ENCODE measurements around the gene SLC25A13.

The SLC25A13 gene

GRCh38 chr7:96253441-96253840 lies 68.5 kb downstream of the SLC25A13 start:
- no peak overlapping the region for H3K4me3 ChIP-seq (ENCODE audit: low read depth, low read length)
- TF ChIP-seq CTCF (IDR thresholded peaks at IDR 0.05; ENCODE audit: low read depth, low read length): no peak

GRCh38 chr7:96250776-96251361 lies 71.0 kb downstream of the SLC25A13 start:
- no peak overlapping the region for H3K4me3 ChIP-seq (ENCODE audit: low read depth, low read length)
- TF ChIP-seq CTCF (IDR thresholded peaks at IDR 0.05; ENCODE audit: low read depth, low read length): no peak

GRCh38 chr7:96248405-96248804 lies 73.5 kb downstream of the SLC25A13 start:
- H3K4me3 ChIP-seq (ENCODE audit: low read depth, low read length): no peak overlapping the region
- no peak for TF ChIP-seq CTCF (IDR thresholded peaks at IDR 0.05; ENCODE audit: low read depth, low read length)

GRCh38 chr7:96246919-96247318 lies 75.0 kb downstream of the SLC25A13 start:
- H3K4me3 ChIP-seq (ENCODE audit: low read depth, low read length): no peak overlapping the region
- TF ChIP-seq CTCF (IDR thresholded peaks at IDR 0.05; ENCODE audit: low read depth, low read length): no peak

GRCh38 chr7:96244992-96245292 lies 77.0 kb downstream of the SLC25A13 start:
- no peak for TF ChIP-seq CTCF (IDR thresholded peaks at IDR 0.05; ENCODE audit: low read depth, low read length)
- H3K4me3 ChIP-seq (ENCODE audit: low read depth, low read length): no peak overlapping the region

GRCh38 chr7:96244244-96244991 lies 77.5 kb downstream of the SLC25A13 start:
- H3K4me3 ChIP-seq (ENCODE audit: low read depth, low read length): no peak overlapping the region
- no peak for TF ChIP-seq CTCF (IDR thresholded peaks at IDR 0.05; ENCODE audit: low read depth, low read length)

- TF ChIP-seq CTCF (IDR thresholded peaks at IDR 0.05; ENCODE audit: low read depth, low read length): no peak
These were observed 78.7 kb downstream of the SLC25A13 start for GRCh38 chr7:96243241-96243640.

More at GRCh38 chr7:96243241-96243640, 78.7 kb downstream of the SLC25A13 start:
- no peak overlapping the region for H3K4me3 ChIP-seq (ENCODE audit: low read depth, low read length)
